GM12878 (cell line): ENCODE measurements around the gene TULP1. TPM values are rescaled to one million over a fixed set of nuclear protein-coding genes. Genes with fewer than 3 reads are reported as not detected.

Experiments
- ATAC-seq: fragments of 200-7000 bp; cut with Tn5 transposase; 3 replicates; pipeline ENCODE4 v1.9.1; 2020; ENCODE audit warnings: mild to moderate bottlenecking, moderate library complexity
- BruUV-seq: library from RNA; stranded (reverse); fragments of 400-500 nt; replicated peaks from 2 replicates; lab custom pipeline; 2021; lab: Mats Ljungman, UMichigan
- CTCF ChIA-PET: fragments of 300-600 bp; sonication (Branson Sonifier 250); formaldehyde crosslinking; extraction: SDS; loops from one replicate; lab custom pipeline; 2021; ENCODE audit warnings: inconsistent platforms; lab: Yijun Ruan, JAX
- POLR2A ChIA-PET: fragments of 350-600 bp; formaldehyde crosslinking; extraction: SDS; loops from one replicate; lab custom pipeline; 2021; ENCODE audit warnings: inconsistent platforms; lab: Charles Lee
- RAD21 ChIA-PET: fragments of 300-600 bp; sonication (Branson Sonifier 250); formaldehyde crosslinking; loops from one replicate; lab custom pipeline; 2023; ENCODE audit warnings: antibody characterized with exemption; ENCODE audit not compliant: unreplicated experiment; lab: Charles Lee
- SMC1A ChIA-PET: fragments of 300-600 bp; sonication (Branson Sonifier 250); formaldehyde crosslinking; loops from one replicate; lab custom pipeline; 2023; ENCODE audit not compliant: unreplicated experiment, uncharacterized antibody; lab: Charles Lee
- DNase-seq: peaks from one replicate; pipeline ENCODE4 v3.0.0-alpha.2; 2011; ENCODE audit warnings: low read depth, low spot score
- FAIRE-seq: peaks from 3 replicates; lab custom pipeline; 2011; peaks lifted over from hg19 to GRCh38; lab: Jason Lieb, UNC
- H2AFZ ChIP-seq: 2 replicates; pipeline ENCODE4 v1.6.0; 2011; ENCODE audit warnings: low read depth, low read length, control low read depth; ENCODE audit not compliant: control insufficient read depth
- H3K27ac ChIP-seq: 2 replicates; pipeline ENCODE4 v1.5.1; 2011; ENCODE audit warnings: control low read depth; ENCODE audit not compliant: control insufficient read depth, insufficient read depth
- H3K27me3 ChIP-seq, 2 experiments: replicated peaks in 1 of 2; 2 replicates each; pipeline versions ENCODE4 v1.6.0 to v1.6.1; 2011; ENCODE audit warnings: low read length in 1 of 2; ENCODE audit not compliant: control insufficient read depth in 2 of 2, insufficient read depth in 2 of 2
- H3K36me3 ChIP-seq, 2 experiments: 2 replicates each; pipeline ENCODE4 v1.5.1; 2011; ENCODE audit warnings: low read length in 1 of 2; ENCODE audit not compliant: control insufficient read depth in 2 of 2, insufficient read depth in 2 of 2
- H3K4me1 ChIP-seq: 2 replicates; pipeline ENCODE4 v1.6.1; 2011; ENCODE audit warnings: mild to moderate bottlenecking, low read length, moderate library complexity, mixed read lengths; ENCODE audit not compliant: control insufficient read depth, insufficient read depth
- H3K4me2 ChIP-seq: 2 replicates; pipeline ENCODE4 v1.6.0; 2011; ENCODE audit warnings: control low read depth; ENCODE audit not compliant: control insufficient read depth, insufficient read depth
- H3K4me3 ChIP-seq: fragments of 200-600 bp; sonication (generic); 2 replicates; pipeline ENCODE4 v1.5.1; 2016
- H3K79me2 ChIP-seq: 2 replicates; pipeline ENCODE4 v1.6.0; 2011; ENCODE audit warnings: low read length; ENCODE audit not compliant: control insufficient read depth, insufficient read depth
- H3K9ac ChIP-seq: 2 replicates; pipeline ENCODE4 v1.8.0; 2011; ENCODE audit warnings: low read length, control low read depth, mixed read lengths; ENCODE audit not compliant: control insufficient read depth, insufficient read depth
- H3K9me3 ChIP-seq: replicated peaks from 3 replicates; pipeline ENCODE4 v1.5.1; 2011; ENCODE audit warnings: mild to moderate bottlenecking, low read length; ENCODE audit not compliant: control insufficient read depth, insufficient read depth
- H4K20me1 ChIP-seq: 2 replicates; pipeline ENCODE4 v1.6.0; 2011; ENCODE audit not compliant: control insufficient read depth, insufficient read depth
- ASH2L ChIP-seq: fragments of 300-600, 200-600 bp; sonication (generic); IDR thresholded peaks from 2 replicates; pipeline ENCODE4 v1.6.1; 2017; ENCODE audit warnings: low read depth, mild to moderate bottlenecking, borderline replicate concordance
- BACH1 ChIP-seq: fragments of 450-650 bp; IDR thresholded peaks from 2 replicates; pipeline ENCODE4 v1.6.1; 2017; ENCODE audit warnings: mild to moderate bottlenecking, borderline replicate concordance
- BMI1 ChIP-seq: fragments of 450-650 bp; IDR thresholded peaks from 2 replicates; pipeline ENCODE4 v1.6.1; 2016; ENCODE audit warnings: mild to moderate bottlenecking, moderate library complexity, borderline replicate concordance
- CEBPB ChIP-seq, 2 experiments: fragments of 150-350 bp in 1 of 2; IDR thresholded peaks; 2 replicates each; pipeline ENCODE4 v1.6.1; 2012 to 2014; ENCODE audit warnings: low read depth in 2 of 2, low read length in 2 of 2, borderline replicate concordance in 1 of 2, inconsistent platforms in 1 of 2
- CTCF ChIP-seq, 3 experiments: IDR thresholded peaks in 2 of 3; conservative IDR thresholded peaks in 1 of 3; 2 replicates each; pipeline ENCODE4 v1.5.1; 2011; ENCODE audit warnings: low read depth in 3 of 3, low read length in 3 of 3, mild to moderate bottlenecking in 3 of 3, control low read depth in 2 of 3, moderate library complexity in 2 of 3, inconsistent platforms in 1 of 3, mixed read lengths in 1 of 3; ENCODE audit not compliant: control insufficient read depth in 2 of 3, insufficient read depth in 1 of 3; ENCODE audit errors: extremely low read depth in 1 of 3
- DPF2 ChIP-seq: fragments of 450-650 bp; IDR thresholded peaks from 2 replicates; pipeline ENCODE4 v1.6.1; 2017; ENCODE audit warnings: mild to moderate bottlenecking
- E4F1 ChIP-seq: fragments of 450-650 bp; IDR thresholded peaks from 2 replicates; pipeline ENCODE4 v1.6.1; 2018; ENCODE audit warnings: borderline replicate concordance, mild to moderate bottlenecking; ENCODE audit not compliant: partially characterized antibody
- HDAC2 ChIP-seq: fragments of 200-600 bp; sonication (generic); IDR thresholded peaks from 2 replicates; pipeline ENCODE4 v1.6.1; 2017
- IRF3 ChIP-seq: fragments of 450-650 bp; IDR thresholded peaks from 2 replicates; pipeline ENCODE4 v1.6.1; 2014; ENCODE audit warnings: mild to moderate bottlenecking
- KAT2A ChIP-seq: conservative IDR thresholded peaks from 2 replicates; pipeline ENCODE4 v1.6.1; 2011; ENCODE audit warnings: low read depth, low read length; ENCODE audit not compliant: control insufficient read depth
- NFIC ChIP-seq: IDR thresholded peaks from 2 replicates; pipeline ENCODE4 v1.6.1; 2012; ENCODE audit warnings: low read depth, mild to moderate bottlenecking, inconsistent platforms, low read length, moderate library complexity
- POLR2A ChIP-seq: IDR thresholded peaks from 2 replicates; pipeline ENCODE4 v1.6.1; 2011; ENCODE audit warnings: low read depth, mild to moderate bottlenecking, low read length
- RAD51 ChIP-seq: fragments of 450-650 bp; IDR thresholded peaks from 2 replicates; pipeline ENCODE4 v1.6.1; 2016; ENCODE audit warnings: moderate library complexity, mild to moderate bottlenecking, inconsistent platforms
- SIN3A ChIP-seq: IDR thresholded peaks from 2 replicates; pipeline ENCODE4 v1.6.1; 2012; ENCODE audit warnings: low read depth, low read length, improper control_type of control experiment
- SMARCA5 ChIP-seq: fragments of 450-650 bp; IDR thresholded peaks from 2 replicates; pipeline ENCODE4 v1.6.1; 2017; ENCODE audit warnings: mild to moderate bottlenecking
- SREBF1 ChIP-seq: IDR thresholded peaks from 2 replicates; pipeline ENCODE4 v1.6.1; 2012; ENCODE audit warnings: mild to moderate bottlenecking, low read length
- TCF7 ChIP-seq: IDR thresholded peaks from 2 replicates; pipeline ENCODE4 v1.6.1; 2014; ENCODE audit warnings: antibody characterized with exemption, borderline replicate concordance
- WGBS: methylation state at CpG from one replicate; pipeline ENCODE4 v1.1.6; 2016; ENCODE audit warnings: low lambda C conversion rate; ENCODE audit not compliant: insufficient replicate concordance, insufficient coverage; ENCODE audit errors: missing lambda C conversion rate; 5-methylcytosine and 5-hydroxymethylcytosine counted together
- in situ Hi-C: fragments of 300-500 bp; cut with MboI; formaldehyde crosslinking; loops from 9 replicates; pipeline ENCODE4 v1.14.3; 2018; ENCODE audit warnings: mixed read lengths
- intact Hi-C: fragments of 100-400 bp; cut with micrococcal nuclease; formaldehyde crosslinking; loops from one replicate; pipeline ENCODE4 v1.14.2; 2022; ENCODE audit not compliant: unreplicated experiment
- polyA plus RNA-seq, 11 experiments: library from polyadenylated mRNA; depleted of rRNA in 4 of 11; unstranded in 6 of 11; stranded (reverse) in 5 of 11; fragments of >200 nt; fragmentation: Nextera tagmentation in 4 of 11; fragmentation: Illumina TruSeq in 1 of 11; extraction: Ambion mirVana in 4 of 11; extraction: Trizol in 1 of 11; gene quantifications; 1 replicate in 1 of 11; 2 replicates in 10 of 11; pipeline versions ENCODE4 v1.2.1 to v1.2.3, GENCODE V29; 2011 to 2016; ENCODE audit warnings: inconsistent platforms in 2 of 11, missing spikeins in 2 of 11, low read depth in 1 of 11
- total RNA-seq, 4 experiments: library from RNA; depleted of rRNA in 3 of 4; stranded (reverse); fragments of >200 nt in 3 of 4; fragmentation: Illumina TruSeq in 1 of 4; extraction: Trizol in 1 of 4; gene quantifications; 2 replicates each; pipeline versions ENCODE4 v1.2.1 to v1.2.3, GENCODE V29; 2013 to 2021

Gene TULP1
- total and polyA plus RNA-seq, 10 of the 15 experiments (the other 5 are each of a cell fraction or from before 2014, with no cell fraction given) = not detected

DNA sequence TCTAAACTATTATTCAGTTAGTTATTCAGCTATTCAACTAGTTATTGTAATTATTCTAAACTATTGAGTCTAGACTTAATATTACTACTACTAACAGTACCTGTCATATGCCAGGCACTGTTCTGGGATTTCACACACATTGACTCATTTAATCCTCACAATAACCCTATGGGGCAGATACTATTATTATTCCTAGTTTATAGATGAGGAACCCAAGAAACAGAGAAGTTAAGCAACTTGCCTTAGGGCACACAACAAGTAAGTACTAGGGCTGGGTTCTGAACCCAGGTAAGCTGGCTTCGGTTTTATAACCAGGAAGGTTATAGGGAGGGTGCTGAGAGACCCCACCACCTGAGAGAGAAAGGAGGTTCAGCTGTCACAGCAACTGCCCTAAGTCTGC is 23.6 kb downstream of the TULP1 start:
- ATAC-seq (no peak), DNase-seq (no peak), FAIRE-seq (no peak)
- Histone ChIP-seq H3K27me3 (no peaks in the 10 kb centered on the region; a peak in 1 of 4 replicates), H3K4me1 (peaks cover 4% of the 10 kb centered on the region), H3K4me2 (no peak overlapping the region), H3K9ac (no peak overlapping the region), H4K20me1 (no peaks in the 10 kb centered on the region), H3K27ac (no peak overlapping the region), H2AFZ (no peak overlapping the region), H3K79me2 (no peaks in the 10 kb centered on the region), H3K36me3 (no peaks in the 10 kb centered on the region), H3K9me3 (no peaks in the 10 kb centered on the region), H3K4me3 (no peak overlapping the region)
- CTCF ChIA-PET = no interaction called here
- BruUV-seq = no TSS peak
- SMC1A ChIA-PET = no interaction called here
- no peak for TF ChIP-seq HDAC2
- TF ChIP-seq TCF7 = no peak
- no peak for TF ChIP-seq BMI1
- no peak for TF ChIP-seq ASH2L
- TF ChIP-seq RAD51 = no peak
- TF ChIP-seq DPF2 = no peak
- no peak for TF ChIP-seq SREBF1
- no peak for TF ChIP-seq KAT2A
- no peak for TF ChIP-seq SMARCA5
- no peak for TF ChIP-seq BACH1
- TF ChIP-seq POLR2A = no peak
- no peak for TF ChIP-seq SIN3A
- no peak for TF ChIP-seq CTCF (IDR thresholded peaks at IDR 0.05 in 2 of 3, conservative IDR thresholded peaks at IDR 0.05 in 1 of 3; ENCODE audit: control insufficient read depth in 2 of 3, extremely low read depth in 1 of 3, insufficient read depth in 1 of 3, low read depth in 3 of 3, low read length in 3 of 3)
- TF ChIP-seq NFIC = no peak
- TF ChIP-seq E4F1 = no peak
- TF ChIP-seq CEBPB (IDR thresholded peaks at IDR 0.05; ENCODE audit: borderline replicate concordance in 1 of 2, low read depth in 2 of 2, low read length in 2 of 2) = no peak
- no peak for TF ChIP-seq IRF3
- intact Hi-C loops = no loop called here
- 25% methylated on average over 1 of the region's 1 CpG for WGBS
- in situ Hi-C loops = no loop called here
- POLR2A ChIA-PET = no interaction called here
- RAD21 ChIA-PET = no interaction called here
